ENCODE results near the gene DIP2B.

Gene DIP2B

GRCh38 chr12:50659690-50660424 lies 155.1 kb downstream of the DIP2B start:
- TF ChIP-seq, protein P1, sequence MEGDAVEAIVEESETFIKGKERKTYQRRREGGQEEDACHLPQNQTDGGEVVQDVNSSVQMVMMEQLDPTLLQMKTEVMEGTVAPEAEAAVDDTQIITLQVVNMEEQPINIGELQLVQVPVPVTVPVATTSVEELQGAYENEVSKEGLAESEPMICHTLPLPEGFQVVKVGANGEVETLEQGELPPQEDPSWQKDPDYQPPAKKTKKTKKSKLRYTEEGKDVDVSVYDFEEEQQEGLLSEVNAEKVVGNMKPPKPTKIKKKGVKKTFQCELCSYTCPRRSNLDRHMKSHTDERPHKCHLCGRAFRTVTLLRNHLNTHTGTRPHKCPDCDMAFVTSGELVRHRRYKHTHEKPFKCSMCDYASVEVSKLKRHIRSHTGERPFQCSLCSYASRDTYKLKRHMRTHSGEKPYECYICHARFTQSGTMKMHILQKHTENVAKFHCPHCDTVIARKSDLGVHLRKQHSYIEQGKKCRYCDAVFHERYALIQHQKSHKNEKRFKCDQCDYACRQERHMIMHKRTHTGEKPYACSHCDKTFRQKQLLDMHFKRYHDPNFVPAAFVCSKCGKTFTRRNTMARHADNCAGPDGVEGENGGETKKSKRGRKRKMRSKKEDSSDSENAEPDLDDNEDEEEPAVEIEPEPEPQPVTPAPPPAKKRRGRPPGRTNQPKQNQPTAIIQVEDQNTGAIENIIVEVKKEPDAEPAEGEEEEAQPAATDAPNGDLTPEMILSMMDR (conservative IDR thresholded peaks at IDR 0.05; ENCODE audit: low read length), result no peak
- H3K4me3 ChIP-seq (ENCODE audit: low read length), result no peak overlapping the region
- no peak for DNase-seq (ENCODE audit: low read depth)

DNA sequence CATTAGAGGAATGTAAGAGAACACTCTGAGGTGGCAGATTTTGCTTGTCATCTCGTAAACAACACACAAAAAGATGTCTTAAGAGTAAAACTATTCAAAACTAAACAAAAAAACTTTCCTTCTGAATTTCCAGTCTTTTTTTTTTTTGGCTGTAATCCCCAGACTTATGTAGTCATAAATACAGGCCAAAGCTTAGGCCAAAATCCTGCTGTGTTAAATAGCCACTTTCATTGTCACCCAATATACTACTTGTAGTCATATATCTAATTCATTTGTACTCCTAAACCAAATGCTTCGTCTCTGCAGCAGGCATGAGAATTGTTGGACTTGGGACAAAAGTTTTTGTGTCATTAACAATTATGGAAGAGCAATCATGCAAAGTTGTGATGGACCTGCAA lies 155.6 kb downstream of the DIP2B start:
- no peak overlapping the region for H3K4me3 ChIP-seq (ENCODE audit: low read length)
- TF ChIP-seq, protein P1 (conservative IDR thresholded peaks at IDR 0.05; ENCODE audit: low read length), result no peak

DNA sequence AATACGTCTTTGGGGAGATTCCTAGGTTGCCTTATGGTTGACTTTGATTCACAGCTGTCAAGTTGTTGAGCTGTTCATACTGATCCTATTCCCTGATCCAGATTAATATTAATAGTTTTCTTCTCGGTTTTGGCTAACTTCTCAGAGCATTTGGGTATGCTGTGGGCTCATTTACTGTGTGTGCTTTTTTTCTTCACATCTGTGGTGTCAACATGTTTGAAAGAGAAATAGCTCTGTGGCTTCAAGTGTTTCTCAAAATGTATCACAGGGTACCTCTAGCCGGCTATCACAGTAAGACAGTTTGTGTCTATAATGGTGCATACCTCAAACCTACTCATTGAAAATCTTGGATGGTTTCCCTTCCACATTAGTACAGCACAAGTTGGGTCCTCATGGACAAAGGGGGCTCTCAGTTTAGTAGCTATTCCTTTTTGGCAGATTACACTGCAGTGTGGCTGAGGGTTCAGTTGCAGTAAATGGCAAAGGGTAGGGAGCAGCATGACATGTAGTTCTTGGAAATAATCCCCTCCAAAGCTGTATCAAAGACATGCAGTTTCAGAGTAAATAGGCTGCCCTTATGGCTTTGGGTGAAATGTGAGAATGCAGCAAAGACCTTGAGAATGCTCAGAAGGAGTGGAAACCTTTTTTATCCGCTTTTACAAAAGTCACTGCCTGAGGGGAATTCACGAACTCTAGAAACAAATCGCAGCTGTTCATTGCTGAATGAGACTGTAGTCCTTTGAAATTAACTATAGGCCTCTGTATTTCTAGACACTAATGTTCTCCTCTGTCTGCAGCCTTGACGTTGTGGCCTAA lies 156.7 kb downstream of the DIP2B start:
- TF ChIP-seq, protein P1 (conservative IDR thresholded peaks at IDR 0.05; ENCODE audit: low read length), result no peak
- no peak for DNase-seq (ENCODE audit: low read depth)
- no peak overlapping the region for H3K4me3 ChIP-seq (ENCODE audit: low read length)

More for the DNA sequence above, 155.6 kb downstream of the DIP2B start:
- no peak for DNase-seq (ENCODE audit: low read depth)

DNA sequence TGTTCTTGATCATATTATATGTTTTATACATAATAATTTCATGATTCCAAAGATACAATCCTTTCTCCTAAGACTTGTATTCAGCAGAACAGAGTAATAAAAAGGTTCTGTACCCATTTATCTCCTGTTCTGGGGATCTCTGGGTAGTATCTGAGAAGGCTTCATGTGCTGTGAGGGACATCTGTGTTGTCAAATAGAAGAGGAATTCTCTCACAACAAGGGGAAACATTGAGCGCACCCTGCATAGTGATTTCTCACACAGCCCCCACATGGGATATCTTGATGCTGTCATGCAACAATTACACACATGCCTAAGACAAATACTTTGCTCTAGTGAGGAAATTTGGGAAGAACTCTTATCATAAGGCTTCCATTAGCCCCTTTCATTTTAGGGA lies 157.3 kb downstream of the DIP2B start:
- TF ChIP-seq, protein P1 (conservative IDR thresholded peaks at IDR 0.05; ENCODE audit: low read length), result no peak
- no peak overlapping the region for H3K4me3 ChIP-seq (ENCODE audit: low read length)
- DNase-seq (ENCODE audit: low read depth), result no peak

DNA sequence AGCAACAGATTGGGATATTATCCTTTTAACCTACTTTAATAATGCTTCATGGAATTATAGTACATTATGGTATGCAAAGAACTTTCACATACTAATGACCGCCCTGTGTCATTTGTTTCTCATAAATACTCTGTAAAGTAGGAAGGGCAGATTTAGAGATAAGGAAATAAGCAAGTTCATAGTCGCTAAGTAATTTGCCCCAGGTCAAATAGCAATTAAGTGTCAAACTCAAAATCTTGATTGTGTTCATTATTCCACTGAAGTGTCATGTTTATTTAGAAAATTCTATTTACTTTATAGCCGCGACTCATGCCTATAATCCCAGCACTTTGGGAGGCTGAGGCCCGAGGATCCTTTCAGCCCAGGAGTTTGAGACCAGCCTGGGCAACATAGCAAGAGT lies 160.4 kb downstream of the DIP2B start:
- no peak for DNase-seq (ENCODE audit: low read depth)
- no peak overlapping the region for H3K4me3 ChIP-seq (ENCODE audit: low read length)
- TF ChIP-seq, protein P1 (conservative IDR thresholded peaks at IDR 0.05; ENCODE audit: low read length), result no peak

DNA sequence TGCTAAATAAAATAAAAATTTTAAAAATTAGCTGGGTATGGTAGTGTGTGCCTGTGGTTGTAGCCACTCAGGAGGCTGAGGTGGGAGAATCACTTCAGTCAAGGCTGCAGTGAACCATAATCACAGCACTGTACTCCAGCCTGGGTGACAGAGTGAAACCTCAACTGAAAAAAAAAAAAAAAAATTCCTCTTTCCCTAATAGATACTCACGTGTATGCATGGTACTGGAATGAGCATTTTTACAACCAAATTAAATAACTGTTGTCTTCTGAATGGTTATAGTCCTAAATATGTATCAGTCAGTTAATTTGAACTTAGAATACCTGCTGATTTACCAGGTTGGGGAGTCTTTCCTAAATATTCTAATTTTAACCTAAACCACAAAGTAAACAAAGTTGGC lies 160.8 kb downstream of the DIP2B start:
- TF ChIP-seq, protein P1 (conservative IDR thresholded peaks at IDR 0.05; ENCODE audit: low read length), result no peak
- DNase-seq (ENCODE audit: low read depth), result no peak
- no peak overlapping the region for H3K4me3 ChIP-seq (ENCODE audit: low read length)

DNA sequence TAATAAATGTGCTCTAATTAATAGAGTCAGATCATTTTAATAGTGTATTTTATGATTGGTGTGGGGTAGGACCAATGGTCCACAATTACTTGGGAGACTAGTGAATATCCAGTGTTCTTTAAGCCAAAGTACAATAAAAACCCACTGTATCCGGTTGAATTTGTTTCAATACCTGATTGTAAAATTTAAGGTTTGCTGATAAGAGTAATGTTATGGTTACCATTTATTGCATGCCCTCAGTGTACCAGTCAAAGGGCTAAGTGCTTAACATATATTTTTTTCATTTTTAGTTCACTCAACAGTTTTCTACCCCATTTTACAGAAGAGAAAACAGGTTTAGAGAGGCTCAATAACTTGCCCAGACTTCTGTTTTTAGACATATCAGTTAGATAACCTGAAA lies 161.2 kb downstream of the DIP2B start:
- no peak for DNase-seq (ENCODE audit: low read depth)
- TF ChIP-seq, protein P1 (conservative IDR thresholded peaks at IDR 0.05; ENCODE audit: low read length), result no peak
- H3K4me3 ChIP-seq (ENCODE audit: low read length), result no peak overlapping the region

All from AG10803 (cell line).